Liver (tissue), 3 donors: ENCODE measurements around the gene ITPRID1.

Experiments
- ATF3 ChIP-seq: IDR thresholded peaks from 2 replicates; pipeline ENCODE4 v1.6.1; 2016; ENCODE audit warnings: antibody characterized with exemption
- CTCF ChIP-seq: fragments of 150-350 bp; IDR thresholded peaks from 2 replicates; pipeline ENCODE4 v1.5.1; 2017; ENCODE audit warnings: improper control_type of control experiment, low read depth, low read length; ENCODE audit not compliant: missing input control
- EGR1 ChIP-seq, 2 donors: IDR thresholded peaks; 2 replicates each; pipeline ENCODE4 v1.6.1; 2016 to 2018; ENCODE audit warnings: antibody characterized with exemption in 2 of 2, low read depth in 2 of 2
- FOXA1 ChIP-seq: IDR thresholded peaks from 2 replicates; pipeline ENCODE4 v1.6.1; 2016; ENCODE audit warnings: antibody characterized with exemption
- GABPA ChIP-seq, 2 donors: IDR thresholded peaks in 1 of 2; conservative IDR thresholded peaks in 1 of 2; 2 replicates each; pipeline ENCODE4 v1.6.1; 2016; ENCODE audit warnings: antibody characterized with exemption in 2 of 2, mild to moderate bottlenecking in 1 of 2, moderate library complexity in 1 of 2
- HNF4G ChIP-seq: IDR thresholded peaks from 2 replicates; pipeline ENCODE4 v1.6.1; 2016; ENCODE audit warnings: antibody characterized with exemption
- JUND ChIP-seq, 2 donors: IDR thresholded peaks; 2 replicates each; pipeline ENCODE4 v1.6.1; 2016; ENCODE audit warnings: antibody characterized with exemption in 2 of 2
- MAX ChIP-seq: IDR thresholded peaks from 2 replicates; pipeline ENCODE4 v1.6.1; 2016; ENCODE audit warnings: antibody characterized with exemption
- RAD21 ChIP-seq, 2 donors: IDR thresholded peaks; 2 replicates each; pipeline ENCODE4 v1.6.1; 2016; ENCODE audit warnings: antibody characterized with exemption in 2 of 2, mild to moderate bottlenecking in 2 of 2
- REST ChIP-seq: IDR thresholded peaks from 2 replicates; pipeline ENCODE4 v1.6.1; 2016; ENCODE audit warnings: antibody characterized with exemption, mild to moderate bottlenecking
- RXRA ChIP-seq, 2 donors: IDR thresholded peaks; 2 replicates each; pipeline ENCODE4 v1.6.1; 2017 to 2018; ENCODE audit warnings: antibody characterized with exemption in 2 of 2, mild to moderate bottlenecking in 1 of 2
- SP1 ChIP-seq: IDR thresholded peaks from 2 replicates; pipeline ENCODE4 v1.6.1; 2018; ENCODE audit warnings: antibody characterized with exemption, mild to moderate bottlenecking
- TAF1 ChIP-seq: conservative IDR thresholded peaks from 2 replicates; pipeline ENCODE4 v1.6.1; 2016; ENCODE audit warnings: antibody characterized with exemption, mild to moderate bottlenecking
- YY1 ChIP-seq: IDR thresholded peaks from 2 replicates; pipeline ENCODE4 v1.6.1; 2016; ENCODE audit warnings: antibody characterized with exemption, mild to moderate bottlenecking
- donor health status: healthy.
- donor health status: healthy.

GRCh38 chr7:31518766-31519165, 4.9 kb downstream of the ITPRID1 start:
- TF ChIP-seq FOXA1 (no peak), JUND (IDR thresholded peaks at IDR 0.05) (no peak), CTCF (no peak), HNF4G (no peak), MAX (no peak), EGR1 (IDR thresholded peaks at IDR 0.05; ENCODE audit: low read depth in 2 of 2) (no peak), GABPA (IDR thresholded peaks at IDR 0.05 in 1 of 2, conservative IDR thresholded peaks at IDR 0.05 in 1 of 2) (no peak), REST (no peak), YY1 (no peak), ATF3 (no peak), SP1 (no peak), RAD21 (IDR thresholded peaks at IDR 0.05) (no peak), TAF1 (no peak), RXRA (IDR thresholded peaks at IDR 0.05) (no peak)
